HCT116 (cell line): ENCODE results near the gene NCKAP5. TPM values are rescaled to one million over a fixed set of nuclear protein-coding genes. Genes with fewer than 3 reads are reported as not detected.

Source experiments
- ATAC-seq: fragments of 200-7000 bp; cut with Tn5 transposase; 2 replicates; pipeline ENCODE4 v1.9.1; 2020; ENCODE audit warnings: mild to moderate bottlenecking, moderate library complexity
- BruUV-seq: library from RNA; stranded (reverse); fragments of 400-500 nt; replicated peaks from 2 replicates; lab custom pipeline; 2021; lab: Mats Ljungman, UMichigan
- CTCF ChIA-PET: fragments of 300-600 bp; sonication (Branson Sonifier 250); formaldehyde crosslinking; loops from one replicate; lab custom pipeline; 2021; ENCODE audit warnings: antibody characterized with exemption; lab: Charles Lee
- POLR2A ChIA-PET: fragments of 300-600, 350-600 bp; sonication (Branson Sonifier 250); formaldehyde crosslinking; loops from one replicate; lab custom pipeline; 2021; ENCODE audit warnings: antibody characterized with exemption; lab: Charles Lee
- RAD21 ChIA-PET, 2 experiments: fragments of 300-600 bp; sonication (Branson Sonifier 250); formaldehyde crosslinking; loops; one replicate each; lab custom pipeline; 2023; ENCODE audit warnings: low total read pairs in 2 of 2; ENCODE audit not compliant: uncharacterized antibody in 2 of 2, unreplicated experiment in 2 of 2, low non-redundant PET in 1 of 2; lab: Charles Lee
- DNase-seq: peaks from one replicate; pipeline ENCODE4 v3.0.0-alpha.2; 2010; ENCODE audit warnings: low read depth, low spot score
- H2AFZ ChIP-seq: fragments of 200-600 bp; shearing (Covaris generic), sonication (generic); 2 replicates; pipeline ENCODE4 v1.6.1; 2017; ENCODE audit warnings: low read depth, mixed run types, mixed read lengths, antibody characterized with exemption, low read length; ENCODE audit not compliant: poor library complexity, severe bottlenecking
- H3K27ac ChIP-seq: 2 replicates; pipeline ENCODE4 v1.5.1; 2012; ENCODE audit warnings: low read depth, low read length
- H3K27me3 ChIP-seq: fragments of 200-600 bp; sonication (generic); 2 replicates; pipeline ENCODE4 v1.6.1; 2016; ENCODE audit warnings: mixed run types, low read length, mixed read lengths; ENCODE audit not compliant: insufficient read depth
- H3K36me3 ChIP-seq, 2 experiments: fragments of 200-500 bp in 1 of 2; fragments of 200-600 bp in 1 of 2; sonication (Bioruptor generic) in 1 of 2; sonication (generic) in 1 of 2; 2 replicates each; pipeline versions ENCODE4 v1.5.1 to v1.6.1; 2014 to 2016; ENCODE audit warnings: low read length in 2 of 2, inconsistent platforms in 1 of 2, mixed read lengths in 1 of 2, mixed run types in 1 of 2; ENCODE audit not compliant: insufficient read depth in 2 of 2, control insufficient read depth in 1 of 2
- H3K4me1 ChIP-seq, 2 experiments: fragments of 200-600 bp in 1 of 2; sonication (generic) in 1 of 2; 2 replicates each; pipeline versions ENCODE4 v1.5.1 to v1.6.1; 2012 to 2017; ENCODE audit warnings: low read length in 2 of 2, inconsistent platforms in 1 of 2, mild to moderate bottlenecking in 1 of 2, mixed read lengths in 1 of 2, mixed run types in 1 of 2, moderate library complexity in 1 of 2; ENCODE audit not compliant: insufficient read depth in 2 of 2, control insufficient read depth in 1 of 2
- H3K4me2 ChIP-seq: fragments of 200-600 bp; sonication (generic); 2 replicates; pipeline ENCODE4 v1.6.1; 2017; ENCODE audit warnings: mixed run types, low read length, mixed read lengths
- H3K4me3 ChIP-seq, 2 experiments: fragments of 200-600 bp in 1 of 2; sonication (generic) in 1 of 2; replicated peaks in 1 of 2; 2 replicates each; pipeline ENCODE4 v1.5.1; 2011 to 2016; ENCODE audit warnings: low read length in 2 of 2, control low read depth in 1 of 2, low read depth in 1 of 2, mild to moderate bottlenecking in 1 of 2, mixed read lengths in 1 of 2, mixed run types in 1 of 2
- H3K79me2 ChIP-seq: fragments of 200-600 bp; sonication (generic); 2 replicates; pipeline ENCODE4 v1.6.1; 2017; ENCODE audit warnings: mild to moderate bottlenecking, mixed run types, low read length, moderate library complexity, mixed read lengths; ENCODE audit not compliant: insufficient read depth
- H3K9ac ChIP-seq: fragments of 200-600 bp; sonication (generic); 2 replicates; pipeline ENCODE4 v1.6.1; 2016; ENCODE audit warnings: low read length, mixed read lengths
- H3K9me2 ChIP-seq: fragments of 200-600 bp; sonication (generic), shearing (Covaris generic); 2 replicates; pipeline ENCODE4 v1.6.1; 2017; ENCODE audit warnings: mixed run types, mild to moderate bottlenecking, moderate library complexity; ENCODE audit not compliant: insufficient read depth
- H3K9me3 ChIP-seq, 2 experiments: fragments of 200-500 bp in 1 of 2; fragments of 200-600 bp in 1 of 2; sonication (Bioruptor generic) in 1 of 2; sonication (generic) in 1 of 2; 2 replicates each; pipeline ENCODE4 v1.6.1; 2014 to 2017; ENCODE audit warnings: low read length in 2 of 2, mixed read lengths in 2 of 2, inconsistent platforms in 1 of 2, low read depth in 1 of 2, mild to moderate bottlenecking in 1 of 2, mixed run types in 1 of 2, moderate library complexity in 1 of 2; ENCODE audit not compliant: control insufficient read depth in 1 of 2, insufficient read depth in 1 of 2
- H4K20me1 ChIP-seq: fragments of 200-600 bp; sonication (generic), shearing (Covaris generic); 2 replicates; pipeline ENCODE4 v1.6.1; 2017; ENCODE audit warnings: mixed run types, mild to moderate bottlenecking, moderate library complexity; ENCODE audit not compliant: insufficient read depth
- ATF3 ChIP-seq: IDR thresholded peaks from 2 replicates; pipeline ENCODE4 v1.6.1; 2012
- CBX3 ChIP-seq: IDR thresholded peaks from 2 replicates; pipeline ENCODE4 v1.6.1; 2012; ENCODE audit warnings: low read depth
- CEBPB ChIP-seq: IDR thresholded peaks from 2 replicates; pipeline ENCODE4 v1.6.1; 2012; ENCODE audit warnings: low read depth
- CTCF ChIP-seq, 3 experiments: fragments of 200-600 bp in 1 of 3; sonication (generic) in 1 of 3; IDR thresholded peaks in 2 of 3; conservative IDR thresholded peaks in 1 of 3; 2 replicates each; pipeline ENCODE4 v1.5.1; 2012 to 2017; ENCODE audit warnings: low read depth in 2 of 3, low read length in 2 of 3, antibody characterized with exemption in 1 of 3, borderline replicate concordance in 1 of 3, control low read depth in 1 of 3, mild to moderate bottlenecking in 1 of 3, mixed read lengths in 1 of 3, mixed run types in 1 of 3, moderate library complexity in 1 of 3; ENCODE audit not compliant: insufficient read depth in 1 of 3
- EGR1 ChIP-seq: IDR thresholded peaks from 2 replicates; pipeline ENCODE4 v1.6.1; 2012; ENCODE audit warnings: low read depth
- ELF1 ChIP-seq: IDR thresholded peaks from 2 replicates; pipeline ENCODE4 v1.6.1; 2012; ENCODE audit warnings: low read depth, borderline replicate concordance
- EZH2 ChIP-seq: fragments of 200-600 bp; sonication (generic); IDR thresholded peaks from 2 replicates; pipeline ENCODE4 v1.6.1; 2017; ENCODE audit warnings: antibody characterized with exemption, mixed run types
- FOSL1 ChIP-seq: IDR thresholded peaks from 2 replicates; pipeline ENCODE4 v1.6.1; 2012; ENCODE audit warnings: low read depth
- JUND ChIP-seq: IDR thresholded peaks from 2 replicates; pipeline ENCODE4 v1.6.1; 2012
- MAX ChIP-seq: IDR thresholded peaks from 2 replicates; pipeline ENCODE4 v1.6.1; 2012
- POLR2AphosphoS5 ChIP-seq: IDR thresholded peaks from 2 replicates; pipeline ENCODE4 v1.6.1; 2011; ENCODE audit warnings: mild to moderate bottlenecking, low read depth, low read length, moderate library complexity
- REST ChIP-seq: IDR thresholded peaks from 2 replicates; pipeline ENCODE4 v1.6.1; 2012; ENCODE audit warnings: low read depth
- SIN3A ChIP-seq: IDR thresholded peaks from 2 replicates; pipeline ENCODE4 v1.6.1; 2012; ENCODE audit warnings: low read depth
- SP1 ChIP-seq: IDR thresholded peaks from 2 replicates; pipeline ENCODE4 v1.6.1; 2012; ENCODE audit warnings: low read depth
- SRF ChIP-seq: IDR thresholded peaks from 2 replicates; pipeline ENCODE4 v1.6.1; 2012; ENCODE audit warnings: low read depth
- TCF7L2 ChIP-seq: IDR thresholded peaks from 2 replicates; pipeline ENCODE4 v1.7.0; 2011; ENCODE audit warnings: borderline replicate concordance, inconsistent platforms; ENCODE audit not compliant: insufficient read depth, insufficient read length; ENCODE audit errors: extremely low read depth
- YY1 ChIP-seq: IDR thresholded peaks from 2 replicates; pipeline ENCODE4 v1.6.1; 2011; ENCODE audit warnings: low read length, low read depth, moderate library complexity, mild to moderate bottlenecking; ENCODE audit not compliant: insufficient replicate concordance; ENCODE audit errors: extremely low read depth
- ZFX ChIP-seq: fragments of 450-650 bp; IDR thresholded peaks from 2 replicates; pipeline ENCODE4 v1.6.1; 2017
- ZNF274 ChIP-seq: fragments of 200-500 bp; sonication (Bioruptor generic); IDR thresholded peaks from 2 replicates; pipeline ENCODE4 v1.6.1; 2014; ENCODE audit warnings: mild to moderate bottlenecking, low read depth, low read length, inconsistent platforms
- intact Hi-C: fragments of 100-400 bp; cut with micrococcal nuclease; formaldehyde crosslinking; loops from 2 replicates; pipeline ENCODE4 v1.10.0; 2022
- total RNA-seq: library from RNA; stranded (reverse); gene quantifications from one replicate; pipeline ENCODE4 v1.2.1, GENCODE V29; 2021; ENCODE audit not compliant: unreplicated experiment

NCKAP5 gene
- total RNA-seq, 1 experiment from 2014 or later, result 0.30 TPM

- POLR2A ChIA-PET, result no interaction called here
- DNase-seq (no peak), ATAC-seq (no peak)
- no peak for TF ChIP-seq SP1
- TF ChIP-seq CBX3, result no peak
- TF ChIP-seq ZNF274, result no peak
- TF ChIP-seq FOSL1, result no peak
- TF ChIP-seq MAX, result no peak
- no peak for TF ChIP-seq TCF7L2
- no peak for TF ChIP-seq SRF
- TF ChIP-seq POLR2AphosphoS5, result no peak
- no peak for TF ChIP-seq EZH2
- no peak for TF ChIP-seq EGR1
- no peak for TF ChIP-seq JUND
- no peak for TF ChIP-seq YY1
- no peak for TF ChIP-seq ZFX
- no peak for TF ChIP-seq CEBPB
- no peak for TF ChIP-seq ELF1
- no peak for TF ChIP-seq REST
- TF ChIP-seq SIN3A, result no peak
- TF ChIP-seq CTCF (IDR thresholded peaks at IDR 0.05 in 2 of 3, conservative IDR thresholded peaks at IDR 0.05 in 1 of 3; ENCODE audit: borderline replicate concordance in 1 of 3, insufficient read depth in 1 of 3, low read depth in 2 of 3, low read length in 2 of 3), result no peak
- no peak for TF ChIP-seq ATF3
- Histone ChIP-seq H4K20me1 (no peaks in the 10 kb centered on the region), H3K36me3 (no peaks in the 10 kb centered on the region), H3K9me3 (no peaks in the 10 kb centered on the region; a peak in 1 of 4 replicates), H3K4me3 (no peak overlapping the region), H3K4me2 (no peak overlapping the region), H2AFZ (no peak overlapping the region), H3K79me2 (no peaks in the 10 kb centered on the region), H3K27me3 (no peaks in the 10 kb centered on the region), H3K9me2 (no peaks in the 10 kb centered on the region), H3K4me1 (no peaks in the 10 kb centered on the region), H3K27ac (no peak overlapping the region), H3K9ac (no peak overlapping the region)
- intact Hi-C loops, result no loop called here
- no TSS peak for BruUV-seq
- RAD21 ChIA-PET, result no interaction called here
- CTCF ChIA-PET, result no interaction called here
These were observed 794.9 kb downstream of the NCKAP5 start for GRCh38 chr2:132773331-132773730.
